GM12878 (cell line): ENCODE results near the gene ANKRD65. TPM values are rescaled to one million over a fixed set of nuclear protein-coding genes. Genes with fewer than 3 reads are reported as not detected.

ENCODE experiments used
- CBX3 ChIP-seq: fragments of 200-600 bp; sonication (generic); IDR thresholded peaks from 2 replicates; pipeline ENCODE4 v1.6.1; 2016; ENCODE audit warnings: low read depth, borderline replicate concordance
- CHD4 ChIP-seq: fragments of 200-600 bp; sonication (generic); IDR thresholded peaks from 2 replicates; pipeline ENCODE4 v1.6.1; 2016; ENCODE audit warnings: mild to moderate bottlenecking
- EED ChIP-seq: sonication (generic); IDR thresholded peaks from 2 replicates; pipeline ENCODE4 v1.6.1; 2016; ENCODE audit warnings: antibody characterized with exemption, low read depth
- GATAD2B ChIP-seq: fragments of 450-650 bp; conservative IDR thresholded peaks from 2 replicates; pipeline ENCODE4 v1.6.1; 2017; ENCODE audit warnings: low read depth, mild to moderate bottlenecking, moderate library complexity
- HDAC6 ChIP-seq: fragments of 200-600 bp; sonication (generic); IDR thresholded peaks from one replicate; pipeline ENCODE4 v1.8.0; 2017; ENCODE audit warnings: antibody characterized with exemption; ENCODE audit not compliant: unreplicated experiment
- JUNB ChIP-seq: IDR thresholded peaks from 2 replicates; pipeline ENCODE4 v1.6.1; 2016; ENCODE audit warnings: antibody characterized with exemption, mild to moderate bottlenecking
- JUND ChIP-seq: IDR thresholded peaks from 2 replicates; pipeline ENCODE4 v1.6.1; 2012; ENCODE audit warnings: low read depth, mild to moderate bottlenecking, low read length, improper control_type of control experiment, moderate library complexity
- NRF1 ChIP-seq: conservative IDR thresholded peaks from 2 replicates; pipeline ENCODE4 v1.6.1; 2011; ENCODE audit warnings: mild to moderate bottlenecking, low read depth, low read length, improper control_type of control experiment
- POLR2AphosphoS2 ChIP-seq: IDR thresholded peaks from 2 replicates; pipeline ENCODE4 v1.6.1; 2011; ENCODE audit warnings: low read depth, mild to moderate bottlenecking, low read length, improper control_type of control experiment, moderate library complexity
- POLR2AphosphoS5 ChIP-seq: IDR thresholded peaks from 2 replicates; pipeline ENCODE4 v1.6.1; 2011; ENCODE audit warnings: mild to moderate bottlenecking, low read length, inconsistent platforms
- SUPT20H ChIP-seq: IDR thresholded peaks from 2 replicates; pipeline ENCODE4 v1.6.1; 2011; ENCODE audit warnings: low read depth, mild to moderate bottlenecking, low read length, moderate library complexity, borderline replicate concordance; ENCODE audit not compliant: control insufficient read depth
- ZNF207 ChIP-seq: fragments of 450-650 bp; IDR thresholded peaks from 2 replicates; pipeline ENCODE4 v1.6.1; 2014; ENCODE audit warnings: antibody characterized with exemption, mild to moderate bottlenecking, borderline replicate concordance
- ZNF274 ChIP-seq: IDR thresholded peaks from one replicate; pipeline ENCODE4 v1.8.0; 2011; ENCODE audit not compliant: insufficient read length, insufficient read depth
- ZNF384 ChIP-seq: IDR thresholded peaks from 2 replicates; pipeline ENCODE4 v1.6.1; 2012; ENCODE audit warnings: low read depth, mild to moderate bottlenecking, low read length, improper control_type of control experiment, borderline replicate concordance
- ZSCAN29 ChIP-seq: fragments of 450-650 bp; IDR thresholded peaks from 2 replicates; pipeline ENCODE4 v1.6.1; 2017; ENCODE audit warnings: mild to moderate bottlenecking, moderate library complexity
- ZZZ3 ChIP-seq: IDR thresholded peaks from 2 replicates; pipeline ENCODE4 v1.6.1; 2011; ENCODE audit warnings: low read depth; ENCODE audit not compliant: control insufficient read depth, insufficient read length
- polyA plus RNA-seq, 11 experiments: library from polyadenylated mRNA; depleted of rRNA in 4 of 11; unstranded in 6 of 11; stranded (reverse) in 5 of 11; fragments of >200 nt; fragmentation: Nextera tagmentation in 4 of 11; fragmentation: Illumina TruSeq in 1 of 11; extraction: Ambion mirVana in 4 of 11; extraction: Trizol in 1 of 11; gene quantifications; 1 replicate in 1 of 11; 2 replicates in 10 of 11; pipeline versions ENCODE4 v1.2.1 to v1.2.3, GENCODE V29; 2011 to 2016; ENCODE audit warnings: inconsistent platforms in 2 of 11, missing spikeins in 2 of 11, low read depth in 1 of 11
- total RNA-seq, 4 experiments: library from RNA; depleted of rRNA in 3 of 4; stranded (reverse); fragments of >200 nt in 3 of 4; fragmentation: Illumina TruSeq in 1 of 4; extraction: Trizol in 1 of 4; gene quantifications; 2 replicates each; pipeline versions ENCODE4 v1.2.1 to v1.2.3, GENCODE V29; 2013 to 2021
- TF ChIP-seq, protein P1 (sequence below): IDR thresholded peaks from 2 replicates; pipeline ENCODE4 v1.6.1; 2012; ENCODE audit warnings: low read depth, low read length, improper control_type of control experiment
- TF ChIP-seq, protein P2 (sequence below): fragments of 450-650 bp; IDR thresholded peaks from 2 replicates; pipeline ENCODE4 v1.6.1; 2017; ENCODE audit warnings: borderline replicate concordance
- TF ChIP-seq, protein P3 (sequence below): IDR thresholded peaks from 2 replicates; pipeline ENCODE4 v1.6.1; 2011; ENCODE audit warnings: low read depth, mild to moderate bottlenecking, low read length, moderate library complexity, borderline replicate concordance; ENCODE audit errors: extremely low read depth
- TF ChIP-seq, protein P4 (sequence below): fragments of 450-650 bp; IDR thresholded peaks from 2 replicates; pipeline ENCODE4 v1.6.1; 2017; ENCODE audit warnings: mild to moderate bottlenecking, moderate library complexity
- TF ChIP-seq, protein P5 (sequence below): fragments of 150-350 bp; IDR thresholded peaks from 2 replicates; pipeline ENCODE4 v1.6.1; 2014; ENCODE audit warnings: mild to moderate bottlenecking, low read depth, low read length

ANKRD65 gene
- total and polyA plus RNA-seq, 10 of the 15 experiments (the other 5 are each of a cell fraction or from before 2014, with no cell fraction given) = 0.05 to 2.8 (median 0.37) TPM

DNA sequence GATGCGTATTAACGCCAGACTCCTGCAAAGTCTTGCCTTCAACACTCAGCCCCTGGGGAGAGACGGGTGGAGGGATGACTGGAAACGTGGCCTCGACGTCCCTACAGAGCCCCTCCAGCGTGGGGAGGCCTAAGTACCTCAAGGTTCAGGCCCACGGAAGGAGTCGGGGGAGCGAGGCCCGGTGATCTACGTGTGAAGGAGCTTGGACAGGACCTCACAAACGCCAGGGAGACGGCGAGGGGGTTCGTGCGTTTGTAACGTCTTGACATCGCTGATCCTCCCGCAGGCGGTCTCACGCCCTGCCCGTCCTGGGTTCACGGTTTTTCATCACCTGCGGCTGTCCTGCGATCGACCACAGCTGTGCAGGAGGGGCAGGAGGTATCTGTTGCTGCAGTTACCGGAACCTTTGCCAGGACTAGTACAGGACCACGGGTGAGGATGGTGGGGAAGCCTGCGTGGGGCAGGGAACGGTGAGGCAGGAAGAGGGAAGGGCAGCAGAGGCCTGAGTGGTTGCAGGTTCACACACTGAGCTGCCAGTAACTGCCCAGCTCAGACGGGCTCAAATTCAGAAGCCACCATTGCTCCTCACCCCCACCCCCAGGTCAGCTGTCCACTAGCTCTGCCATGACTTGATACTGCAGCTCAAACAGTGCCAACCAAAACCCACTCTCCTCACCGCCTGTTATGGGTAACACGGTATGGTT, 21.1 kb downstream of the ANKRD65 start (continued):
- TF ChIP-seq, protein P1, sequence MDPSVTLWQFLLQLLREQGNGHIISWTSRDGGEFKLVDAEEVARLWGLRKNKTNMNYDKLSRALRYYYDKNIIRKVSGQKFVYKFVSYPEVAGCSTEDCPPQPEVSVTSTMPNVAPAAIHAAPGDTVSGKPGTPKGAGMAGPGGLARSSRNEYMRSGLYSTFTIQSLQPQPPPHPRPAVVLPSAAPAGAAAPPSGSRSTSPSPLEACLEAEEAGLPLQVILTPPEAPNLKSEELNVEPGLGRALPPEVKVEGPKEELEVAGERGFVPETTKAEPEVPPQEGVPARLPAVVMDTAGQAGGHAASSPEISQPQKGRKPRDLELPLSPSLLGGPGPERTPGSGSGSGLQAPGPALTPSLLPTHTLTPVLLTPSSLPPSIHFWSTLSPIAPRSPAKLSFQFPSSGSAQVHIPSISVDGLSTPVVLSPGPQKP = no peak
- TF ChIP-seq, protein P2, sequence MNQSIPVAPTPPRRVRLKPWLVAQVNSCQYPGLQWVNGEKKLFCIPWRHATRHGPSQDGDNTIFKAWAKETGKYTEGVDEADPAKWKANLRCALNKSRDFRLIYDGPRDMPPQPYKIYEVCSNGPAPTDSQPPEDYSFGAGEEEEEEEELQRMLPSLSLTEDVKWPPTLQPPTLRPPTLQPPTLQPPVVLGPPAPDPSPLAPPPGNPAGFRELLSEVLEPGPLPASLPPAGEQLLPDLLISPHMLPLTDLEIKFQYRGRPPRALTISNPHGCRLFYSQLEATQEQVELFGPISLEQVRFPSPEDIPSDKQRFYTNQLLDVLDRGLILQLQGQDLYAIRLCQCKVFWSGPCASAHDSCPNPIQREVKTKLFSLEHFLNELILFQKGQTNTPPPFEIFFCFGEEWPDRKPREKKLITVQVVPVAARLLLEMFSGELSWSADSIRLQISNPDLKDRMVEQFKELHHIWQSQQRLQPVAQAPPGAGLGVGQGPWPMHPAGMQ = no peak
- no peak for TF ChIP-seq SUPT20H
- no peak for TF ChIP-seq ZSCAN29
- TF ChIP-seq, protein P3, sequence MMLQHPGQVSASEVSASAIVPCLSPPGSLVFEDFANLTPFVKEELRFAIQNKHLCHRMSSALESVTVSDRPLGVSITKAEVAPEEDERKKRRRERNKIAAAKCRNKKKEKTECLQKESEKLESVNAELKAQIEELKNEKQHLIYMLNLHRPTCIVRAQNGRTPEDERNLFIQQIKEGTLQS = no peak
- no peak for TF ChIP-seq ZNF274
- TF ChIP-seq HDAC6 = no peak
- no peak for TF ChIP-seq CHD4
- peak; percentile 43 for TF ChIP-seq POLR2AphosphoS2
- TF ChIP-seq, protein P4, sequence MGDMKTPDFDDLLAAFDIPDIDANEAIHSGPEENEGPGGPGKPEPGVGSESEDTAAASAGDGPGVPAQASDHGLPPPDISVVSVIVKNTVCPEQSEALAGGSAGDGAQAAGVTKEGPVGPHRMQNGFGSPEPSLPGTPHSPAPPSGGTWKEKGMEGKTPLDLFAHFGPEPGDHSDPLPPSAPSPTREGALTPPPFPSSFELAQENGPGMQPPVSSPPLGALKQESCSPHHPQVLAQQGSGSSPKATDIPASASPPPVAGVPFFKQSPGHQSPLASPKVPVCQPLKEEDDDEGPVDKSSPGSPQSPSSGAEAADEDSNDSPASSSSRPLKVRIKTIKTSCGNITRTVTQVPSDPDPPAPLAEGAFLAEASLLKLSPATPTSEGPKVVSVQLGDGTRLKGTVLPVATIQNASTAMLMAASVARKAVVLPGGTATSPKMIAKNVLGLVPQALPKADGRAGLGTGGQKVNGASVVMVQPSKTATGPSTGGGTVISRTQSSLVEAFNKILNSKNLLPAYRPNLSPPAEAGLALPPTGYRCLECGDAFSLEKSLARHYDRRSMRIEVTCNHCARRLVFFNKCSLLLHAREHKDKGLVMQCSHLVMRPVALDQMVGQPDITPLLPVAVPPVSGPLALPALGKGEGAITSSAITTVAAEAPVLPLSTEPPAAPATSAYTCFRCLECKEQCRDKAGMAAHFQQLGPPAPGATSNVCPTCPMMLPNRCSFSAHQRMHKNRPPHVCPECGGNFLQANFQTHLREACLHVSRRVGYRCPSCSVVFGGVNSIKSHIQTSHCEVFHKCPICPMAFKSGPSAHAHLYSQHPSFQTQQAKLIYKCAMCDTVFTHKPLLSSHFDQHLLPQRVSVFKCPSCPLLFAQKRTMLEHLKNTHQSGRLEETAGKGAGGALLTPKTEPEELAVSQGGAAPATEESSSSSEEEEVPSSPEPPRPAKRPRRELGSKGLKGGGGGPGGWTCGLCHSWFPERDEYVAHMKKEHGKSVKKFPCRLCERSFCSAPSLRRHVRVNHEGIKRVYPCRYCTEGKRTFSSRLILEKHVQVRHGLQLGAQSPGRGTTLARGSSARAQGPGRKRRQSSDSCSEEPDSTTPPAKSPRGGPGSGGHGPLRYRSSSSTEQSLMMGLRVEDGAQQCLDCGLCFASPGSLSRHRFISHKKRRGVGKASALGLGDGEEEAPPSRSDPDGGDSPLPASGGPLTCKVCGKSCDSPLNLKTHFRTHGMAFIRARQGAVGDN = no peak
- no peak for TF ChIP-seq GATAD2B
- TF ChIP-seq EED = no peak
- no peak for TF ChIP-seq ZNF384
- TF ChIP-seq NRF1 = no peak
- TF ChIP-seq POLR2AphosphoS5 = peak; percentile 65
- TF ChIP-seq ZZZ3 = no peak
- no peak for TF ChIP-seq JUNB
- TF ChIP-seq CBX3 = no peak
- TF ChIP-seq, protein P5, sequence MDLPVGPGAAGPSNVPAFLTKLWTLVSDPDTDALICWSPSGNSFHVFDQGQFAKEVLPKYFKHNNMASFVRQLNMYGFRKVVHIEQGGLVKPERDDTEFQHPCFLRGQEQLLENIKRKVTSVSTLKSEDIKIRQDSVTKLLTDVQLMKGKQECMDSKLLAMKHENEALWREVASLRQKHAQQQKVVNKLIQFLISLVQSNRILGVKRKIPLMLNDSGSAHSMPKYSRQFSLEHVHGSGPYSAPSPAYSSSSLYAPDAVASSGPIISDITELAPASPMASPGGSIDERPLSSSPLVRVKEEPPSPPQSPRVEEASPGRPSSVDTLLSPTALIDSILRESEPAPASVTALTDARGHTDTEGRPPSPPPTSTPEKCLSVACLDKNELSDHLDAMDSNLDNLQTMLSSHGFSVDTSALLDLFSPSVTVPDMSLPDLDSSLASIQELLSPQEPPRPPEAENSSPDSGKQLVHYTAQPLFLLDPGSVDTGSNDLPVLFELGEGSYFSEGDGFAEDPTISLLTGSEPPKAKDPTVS = no peak
- no peak for TF ChIP-seq ZNF207
- no peak for TF ChIP-seq JUND
